Endothelial cell of umbilical vein (primary cell): ENCODE results near the gene FAM78A.

ENCODE experiments used
- GATA2 ChIP-seq: IDR thresholded peaks from 2 replicates; pipeline ENCODE4 v1.7.0; 2011; ENCODE audit warnings: low read depth, mild to moderate bottlenecking, moderate library complexity, mixed read lengths, low read length; ENCODE audit not compliant: insufficient read length, insufficient read depth
- MYC ChIP-seq: IDR thresholded peaks from one replicate; pipeline ENCODE4 v1.6.1; 2011; ENCODE audit warnings: mild to moderate bottlenecking, low read depth, low read length
- POLR2A ChIP-seq: IDR thresholded peaks from 2 replicates; pipeline ENCODE4 v1.6.1; 2012; ENCODE audit warnings: low read depth, mild to moderate bottlenecking, control low read depth, low read length
- POLR2AphosphoS5 ChIP-seq: IDR thresholded peaks from 2 replicates; pipeline ENCODE4 v1.6.1; 2012; ENCODE audit warnings: low read depth, mild to moderate bottlenecking, control low read depth, low read length, moderate library complexity; ENCODE audit not compliant: insufficient read depth
- TF ChIP-seq, protein P1 (sequence below), 2 donors: IDR thresholded peaks; 1 replicate in 1 of 2; 2 replicates in 1 of 2; pipeline ENCODE4 v1.5.1; 2011; ENCODE audit warnings: low read length in 2 of 2, mild to moderate bottlenecking in 2 of 2, moderate library complexity in 2 of 2, control low read depth in 1 of 2, inconsistent platforms in 1 of 2, low read depth in 1 of 2; ENCODE audit not compliant: insufficient read depth in 1 of 2; ENCODE audit errors: extremely low read depth in 1 of 2
- TF ChIP-seq, protein P2 (sequence below): IDR thresholded peaks from 2 replicates; pipeline ENCODE4 v1.6.1; 2011; ENCODE audit not compliant: insufficient read depth, insufficient read length

DNA sequence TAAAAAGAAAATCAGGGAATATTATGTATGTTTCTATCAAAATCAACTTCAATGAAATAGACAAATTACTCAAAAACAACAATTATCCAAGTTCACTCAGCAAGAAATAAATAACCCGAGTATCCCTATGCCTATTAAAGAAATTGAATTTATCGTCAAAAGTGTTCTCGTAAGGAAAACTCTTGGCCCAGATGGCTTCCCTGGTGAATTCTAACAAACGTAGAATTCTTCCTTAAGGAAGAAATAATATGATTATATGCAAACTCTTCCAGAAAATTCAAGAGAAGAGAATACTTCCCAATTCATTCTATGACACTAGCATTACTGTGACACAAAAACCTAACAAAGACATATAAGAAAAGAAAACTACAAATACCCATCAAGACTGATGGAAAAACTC, 29.7 kb downstream of the FAM78A start:
- TF ChIP-seq POLR2AphosphoS5: no peak
- TF ChIP-seq, protein P1, sequence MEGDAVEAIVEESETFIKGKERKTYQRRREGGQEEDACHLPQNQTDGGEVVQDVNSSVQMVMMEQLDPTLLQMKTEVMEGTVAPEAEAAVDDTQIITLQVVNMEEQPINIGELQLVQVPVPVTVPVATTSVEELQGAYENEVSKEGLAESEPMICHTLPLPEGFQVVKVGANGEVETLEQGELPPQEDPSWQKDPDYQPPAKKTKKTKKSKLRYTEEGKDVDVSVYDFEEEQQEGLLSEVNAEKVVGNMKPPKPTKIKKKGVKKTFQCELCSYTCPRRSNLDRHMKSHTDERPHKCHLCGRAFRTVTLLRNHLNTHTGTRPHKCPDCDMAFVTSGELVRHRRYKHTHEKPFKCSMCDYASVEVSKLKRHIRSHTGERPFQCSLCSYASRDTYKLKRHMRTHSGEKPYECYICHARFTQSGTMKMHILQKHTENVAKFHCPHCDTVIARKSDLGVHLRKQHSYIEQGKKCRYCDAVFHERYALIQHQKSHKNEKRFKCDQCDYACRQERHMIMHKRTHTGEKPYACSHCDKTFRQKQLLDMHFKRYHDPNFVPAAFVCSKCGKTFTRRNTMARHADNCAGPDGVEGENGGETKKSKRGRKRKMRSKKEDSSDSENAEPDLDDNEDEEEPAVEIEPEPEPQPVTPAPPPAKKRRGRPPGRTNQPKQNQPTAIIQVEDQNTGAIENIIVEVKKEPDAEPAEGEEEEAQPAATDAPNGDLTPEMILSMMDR (IDR thresholded peaks at IDR 0.05; ENCODE audit: extremely low read depth in 1 of 2, insufficient read depth in 1 of 2, low read depth in 1 of 2, low read length in 2 of 2): no peak
- TF ChIP-seq POLR2A: no peak
- TF ChIP-seq, protein P2, sequence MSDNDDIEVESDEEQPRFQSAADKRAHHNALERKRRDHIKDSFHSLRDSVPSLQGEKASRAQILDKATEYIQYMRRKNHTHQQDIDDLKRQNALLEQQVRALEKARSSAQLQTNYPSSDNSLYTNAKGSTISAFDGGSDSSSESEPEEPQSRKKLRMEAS: no peak
- TF ChIP-seq MYC: no peak
- TF ChIP-seq GATA2: no peak
